Testis (tissue), 2 donors: ENCODE results near the gene FBXW7.

ENCODE experiments used
- CTCF ChIP-seq, 3 experiments: fragments of 450-650 bp in 2 of 3; fragments of 200-600 bp in 1 of 3; sonication (generic) in 1 of 3; IDR thresholded peaks; one replicate each; pipeline ENCODE4 v1.5.1; 2016 to 2019; ENCODE audit warnings: antibody characterized with exemption in 3 of 3, mild to moderate bottlenecking in 2 of 3, moderate library complexity in 1 of 3
- POLR2A ChIP-seq: fragments of 450-650 bp; IDR thresholded peaks from one replicate; pipeline ENCODE4 v1.6.1; 2017; ENCODE audit warnings: antibody characterized with exemption, mild to moderate bottlenecking, moderate library complexity

- TF ChIP-seq POLR2A (no peak), CTCF (IDR thresholded peaks at IDR 0.05) (no peak)
Observed at GRCh38 chr4:152512483-152512882, 23.4 kb downstream of the FBXW7 start.
